Measurements from ENCODE around the gene LRP8. TPM values are rescaled to one million over a fixed set of nuclear protein-coding genes. Genes with fewer than 3 reads are reported as not detected.

Gene LRP8
- total RNA-seq, 1 experiment from 2014 or later, result 56.3 TPM

- RAD21 ChIA-PET (ENCODE audit: low non-redundant PET in 1 of 2, low total read pairs in 2 of 2, uncharacterized antibody in 2 of 2, unreplicated experiment in 2 of 2), result no interaction called here
- no peaks in the 10 kb centered on the region for H3K79me2 ChIP-seq (ENCODE audit: insufficient read depth, low read length)
- intact Hi-C loops (cut with micrococcal nuclease), result no loop called here
- H3K9me2 ChIP-seq (ENCODE audit: insufficient read depth), result no peaks in the 10 kb centered on the region
- CTCF ChIA-PET, result no interaction called here
- H3K4me2 ChIP-seq (ENCODE audit: low read length), result no peak overlapping the region
- H3K27ac ChIP-seq (ENCODE audit: low read depth, low read length), result no peak overlapping the region
- no peak for DNase-seq (ENCODE audit: low read depth, low spot score)
- no peak overlapping the region for H2AFZ ChIP-seq (ENCODE audit: low read depth, low read length, poor library complexity, severe bottlenecking)
- H3K4me1 ChIP-seq (ENCODE audit: control insufficient read depth in 1 of 2, insufficient read depth in 2 of 2, low read length in 2 of 2), result no peaks in the 10 kb centered on the region
- no peak overlapping the region for H3K9ac ChIP-seq (ENCODE audit: low read length)
- H3K27me3 ChIP-seq (ENCODE audit: insufficient read depth, low read length), result no peaks in the 10 kb centered on the region
- no peaks in the 10 kb centered on the region for H3K36me3 ChIP-seq (ENCODE audit: control insufficient read depth in 1 of 2, insufficient read depth in 2 of 2, low read length in 2 of 2)
- H3K9me3 ChIP-seq (ENCODE audit: control insufficient read depth in 1 of 2, insufficient read depth in 1 of 2, low read depth in 1 of 2, low read length in 2 of 2), result no peaks in the 10 kb centered on the region
- H3K4me3 ChIP-seq (replicated peaks in 1 of 2; ENCODE audit: low read depth in 1 of 2, low read length in 2 of 2), result no peak overlapping the region
- ATAC-seq, result no peak
- TF ChIP-seq POLR2A (IDR thresholded peaks at IDR 0.05; ENCODE audit: borderline replicate concordance, extremely low read depth, insufficient read depth, insufficient read length), result no peak
- no peak for TF ChIP-seq REST (IDR thresholded peaks at IDR 0.05; ENCODE audit: low read depth)
- no peak for TF ChIP-seq SP1 (IDR thresholded peaks at IDR 0.05; ENCODE audit: low read depth)
- no peak for TF ChIP-seq JUND (IDR thresholded peaks at IDR 0.05)
- TF ChIP-seq EZH2phosphoT487 (IDR thresholded peaks at IDR 0.05; ENCODE audit: borderline replicate concordance), result no peak
- no peak for TF ChIP-seq RAD21 (IDR thresholded peaks at IDR 0.05; ENCODE audit: low read depth)
- TF ChIP-seq MAX (IDR thresholded peaks at IDR 0.05), result no peak
- no peak for TF ChIP-seq SIN3A (IDR thresholded peaks at IDR 0.05; ENCODE audit: low read depth)
- TF ChIP-seq EGR1 (IDR thresholded peaks at IDR 0.05; ENCODE audit: low read depth), result no peak
- TF ChIP-seq SRF (IDR thresholded peaks at IDR 0.05; ENCODE audit: low read depth), result no peak
- no peak for TF ChIP-seq TCF7L2 (IDR thresholded peaks at IDR 0.05; ENCODE audit: borderline replicate concordance, extremely low read depth, insufficient read depth, insufficient read length)
- no peak for TF ChIP-seq EZH2 (IDR thresholded peaks at IDR 0.05)
- TF ChIP-seq ATF3 (IDR thresholded peaks at IDR 0.05), result no peak
- TF ChIP-seq ZFX (IDR thresholded peaks at IDR 0.05), result no peak
- TF ChIP-seq ZBTB33 (IDR thresholded peaks at IDR 0.05; ENCODE audit: extremely low read depth, insufficient replicate concordance, low read length), result no peak
- TF ChIP-seq CTCF (IDR thresholded peaks at IDR 0.05 in 2 of 3, conservative IDR thresholded peaks at IDR 0.05 in 1 of 3; ENCODE audit: borderline replicate concordance in 1 of 3, insufficient read depth in 1 of 3, low read depth in 2 of 3, low read length in 2 of 3), result no peak
- no peak for TF ChIP-seq FOSL1 (IDR thresholded peaks at IDR 0.05; ENCODE audit: low read depth)
- no peaks in the 10 kb centered on the region for H4K20me1 ChIP-seq (ENCODE audit: insufficient read depth)
- BruUV-seq (replicated peaks), result no TSS peak
- POLR2A ChIA-PET, result no interaction called here
Measured at GRCh38 chr1:53369034-53369750, 41.3 kb upstream of the LRP8 start.
